ENCODE measurements around the gene TESK1.

GRCh38 chr9:35658137-35658967 is 53.3 kb downstream of the TESK1 start, which contains the start of gene CCDC107:
- TF ChIP-seq, protein P1, sequence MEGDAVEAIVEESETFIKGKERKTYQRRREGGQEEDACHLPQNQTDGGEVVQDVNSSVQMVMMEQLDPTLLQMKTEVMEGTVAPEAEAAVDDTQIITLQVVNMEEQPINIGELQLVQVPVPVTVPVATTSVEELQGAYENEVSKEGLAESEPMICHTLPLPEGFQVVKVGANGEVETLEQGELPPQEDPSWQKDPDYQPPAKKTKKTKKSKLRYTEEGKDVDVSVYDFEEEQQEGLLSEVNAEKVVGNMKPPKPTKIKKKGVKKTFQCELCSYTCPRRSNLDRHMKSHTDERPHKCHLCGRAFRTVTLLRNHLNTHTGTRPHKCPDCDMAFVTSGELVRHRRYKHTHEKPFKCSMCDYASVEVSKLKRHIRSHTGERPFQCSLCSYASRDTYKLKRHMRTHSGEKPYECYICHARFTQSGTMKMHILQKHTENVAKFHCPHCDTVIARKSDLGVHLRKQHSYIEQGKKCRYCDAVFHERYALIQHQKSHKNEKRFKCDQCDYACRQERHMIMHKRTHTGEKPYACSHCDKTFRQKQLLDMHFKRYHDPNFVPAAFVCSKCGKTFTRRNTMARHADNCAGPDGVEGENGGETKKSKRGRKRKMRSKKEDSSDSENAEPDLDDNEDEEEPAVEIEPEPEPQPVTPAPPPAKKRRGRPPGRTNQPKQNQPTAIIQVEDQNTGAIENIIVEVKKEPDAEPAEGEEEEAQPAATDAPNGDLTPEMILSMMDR (IDR thresholded peaks at IDR 0.05; ENCODE audit: control extremely low read depth in 1 of 3, insufficient read depth in 1 of 3, low read depth in 1 of 3, low read length in 3 of 3), result peak; percentile 64 to 71 (median 64)
- TF ChIP-seq CHD2 (IDR thresholded peaks at IDR 0.05; ENCODE audit: low read length), result no peak
- TF ChIP-seq SIX5 (IDR thresholded peaks at IDR 0.05; ENCODE audit: low read depth, low read length), result no peak
- peak; percentile 76 to 77 for TF ChIP-seq POLR2A (IDR thresholded peaks at IDR 0.05; ENCODE audit: control extremely low read depth in 1 of 2, low read depth in 2 of 2, low read length in 2 of 2)
